HEK293T (cell line): Measurements from ENCODE around the gene GCNA.
"Not testable (repeated sequence)": the region's sequence is repeated elsewhere in the genome, so short reads cannot be mapped to it uniquely, and the experiment has no call there.

Experiments
- NFRKB ChIP-seq: fragments of 450-650 bp; IDR thresholded peaks from 2 replicates; pipeline ENCODE4 v1.6.1; 2016; ENCODE audit warnings: mild to moderate bottlenecking, moderate library complexity
- ZNF384 ChIP-seq: fragments of 450-650 bp; IDR thresholded peaks from 2 replicates; pipeline ENCODE4 v1.6.1; 2016

DNA sequence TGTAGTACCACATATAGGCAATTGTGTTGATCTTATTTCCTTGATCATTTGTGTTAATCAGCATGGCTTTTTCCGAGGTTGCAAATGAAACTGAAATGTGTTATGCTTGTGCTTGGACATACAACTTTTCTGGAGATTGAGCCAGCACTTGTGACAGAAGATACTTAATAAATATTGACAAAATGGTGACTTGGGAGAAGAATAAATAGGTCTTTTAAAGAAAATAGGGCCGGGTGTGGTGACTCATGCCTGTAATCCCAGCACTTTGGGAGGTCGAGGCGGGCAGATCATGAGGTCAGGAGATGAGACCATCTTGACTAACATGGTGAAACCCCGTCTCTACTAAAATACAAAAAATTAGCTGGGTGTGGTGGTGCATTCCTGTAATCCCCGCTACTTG is 18.5 kb upstream of the GCNA start:
- not testable (repeated sequence) for TF ChIP-seq NFRKB, ZNF384
